ENCODE data around the gene CYTH4.
"Not testable (repeated sequence)": the region's sequence is repeated elsewhere in the genome, so short reads cannot be mapped to it uniquely, and the experiment has no call there.

The CYTH4 gene

GRCh38 chr22:37244114-37244921, 38.0 kb upstream of the CYTH4 start, which contains the start of gene RAC2:
Gene RAC2 (minus strand): TSS chr22:37244269. CDS start chr22:37244148, 121 bp downstream.
- peak within 1 kb of the TSS; percentile 99 for H3K4me3 ChIP-seq (ENCODE audit: low read depth, low read length)
- TF ChIP-seq, protein P1, sequence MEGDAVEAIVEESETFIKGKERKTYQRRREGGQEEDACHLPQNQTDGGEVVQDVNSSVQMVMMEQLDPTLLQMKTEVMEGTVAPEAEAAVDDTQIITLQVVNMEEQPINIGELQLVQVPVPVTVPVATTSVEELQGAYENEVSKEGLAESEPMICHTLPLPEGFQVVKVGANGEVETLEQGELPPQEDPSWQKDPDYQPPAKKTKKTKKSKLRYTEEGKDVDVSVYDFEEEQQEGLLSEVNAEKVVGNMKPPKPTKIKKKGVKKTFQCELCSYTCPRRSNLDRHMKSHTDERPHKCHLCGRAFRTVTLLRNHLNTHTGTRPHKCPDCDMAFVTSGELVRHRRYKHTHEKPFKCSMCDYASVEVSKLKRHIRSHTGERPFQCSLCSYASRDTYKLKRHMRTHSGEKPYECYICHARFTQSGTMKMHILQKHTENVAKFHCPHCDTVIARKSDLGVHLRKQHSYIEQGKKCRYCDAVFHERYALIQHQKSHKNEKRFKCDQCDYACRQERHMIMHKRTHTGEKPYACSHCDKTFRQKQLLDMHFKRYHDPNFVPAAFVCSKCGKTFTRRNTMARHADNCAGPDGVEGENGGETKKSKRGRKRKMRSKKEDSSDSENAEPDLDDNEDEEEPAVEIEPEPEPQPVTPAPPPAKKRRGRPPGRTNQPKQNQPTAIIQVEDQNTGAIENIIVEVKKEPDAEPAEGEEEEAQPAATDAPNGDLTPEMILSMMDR (IDR thresholded peaks at IDR 0.05; ENCODE audit: borderline replicate concordance, insufficient read depth, low read depth, low read length), result no peak

- TF ChIP-seq, protein P1 (IDR thresholded peaks at IDR 0.05; ENCODE audit: borderline replicate concordance, insufficient read depth, low read depth, low read length), result no peak
- H3K4me3 ChIP-seq (ENCODE audit: low read depth, low read length), result peak overlapping the region; percentile 46
Observed at GRCh38 chr22:37244922-37245722, 37.2 kb upstream of the CYTH4 start.

DNA sequence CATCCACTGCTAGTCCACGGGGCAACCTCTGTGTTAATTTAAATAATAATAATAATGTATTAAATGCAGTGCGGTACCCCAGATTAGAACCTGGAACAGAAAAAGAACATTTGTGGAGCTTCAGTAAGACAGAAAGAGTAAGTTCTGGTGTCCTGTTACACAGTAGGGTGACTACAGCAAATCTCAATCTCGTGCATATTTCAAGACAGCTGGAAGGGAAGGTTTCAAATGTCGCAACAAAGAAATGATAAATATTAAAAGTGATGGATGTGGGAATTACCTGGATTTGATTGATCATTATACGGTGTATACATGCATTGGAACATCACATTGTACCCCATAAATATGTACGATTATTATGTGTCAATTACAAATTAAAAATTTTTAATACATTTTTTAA, 36.6 kb upstream of the CYTH4 start:
- no peak overlapping the region for H3K4me3 ChIP-seq (ENCODE audit: low read depth, low read length)
- TF ChIP-seq, protein P1 (IDR thresholded peaks at IDR 0.05; ENCODE audit: borderline replicate concordance, insufficient read depth, low read depth, low read length), result no peak

GRCh38 chr22:37248251-37248650, 34.1 kb upstream of the CYTH4 start:
- no peak overlapping the region for H3K4me3 ChIP-seq (ENCODE audit: low read depth, low read length)
- TF ChIP-seq, protein P1 (IDR thresholded peaks at IDR 0.05; ENCODE audit: borderline replicate concordance, insufficient read depth, low read depth, low read length), result no peak

DNA sequence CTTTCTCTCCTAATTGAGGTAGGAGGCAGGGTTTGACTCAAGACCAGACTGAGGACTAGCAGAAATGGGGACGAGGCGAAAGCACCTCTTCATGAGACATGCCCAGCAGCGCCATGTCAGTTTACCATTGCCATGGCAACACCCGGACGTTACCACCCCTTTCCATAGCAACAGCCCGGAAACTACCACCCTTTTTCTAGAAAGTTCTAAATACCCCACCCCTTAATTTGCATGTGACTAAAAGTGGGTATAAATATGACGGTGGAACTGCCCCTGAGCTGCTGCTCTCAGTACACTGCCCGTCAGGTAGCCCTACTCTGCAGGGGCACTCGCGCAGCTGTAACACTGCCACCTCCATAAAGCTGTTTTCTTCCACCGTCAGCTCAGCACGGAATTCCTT, 32.3 kb upstream of the CYTH4 start:
- H3K4me3 ChIP-seq (ENCODE audit: low read depth, low read length), result no peak overlapping the region

GRCh38 chr22:37251836-37252235, 30.5 kb upstream of the CYTH4 start:
- H3K4me3 ChIP-seq (ENCODE audit: low read depth, low read length), result not testable (repeated sequence)

More for the DNA sequence above, 32.3 kb upstream of the CYTH4 start:
- TF ChIP-seq, protein P1 (IDR thresholded peaks at IDR 0.05; ENCODE audit: borderline replicate concordance, insufficient read depth, low read depth, low read length), result no peak

DNA sequence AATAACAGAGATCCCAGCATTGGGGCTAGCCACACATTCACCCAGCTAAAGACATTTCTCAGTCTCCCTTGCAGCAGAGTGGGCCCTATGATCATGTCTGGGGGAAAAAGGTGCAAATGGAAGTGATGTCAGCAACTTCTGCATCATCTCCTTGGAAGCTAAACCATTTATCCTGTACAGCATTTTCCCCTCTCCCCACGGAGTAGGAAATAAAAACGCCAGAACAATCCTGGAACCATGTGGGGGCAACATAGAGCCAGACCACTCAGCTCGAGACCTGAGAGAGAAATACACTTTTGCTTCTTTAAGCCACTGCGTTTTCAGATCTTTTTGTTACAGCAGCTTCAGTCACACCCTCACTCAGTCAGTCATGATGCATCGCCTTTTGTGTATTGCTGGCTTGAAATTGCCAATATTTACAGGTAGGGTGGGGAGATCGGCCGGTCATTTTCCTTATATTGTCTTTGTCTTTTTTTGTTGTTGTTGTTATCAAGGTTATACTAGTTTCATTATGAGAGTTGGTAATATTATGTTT, 29.1 kb upstream of the CYTH4 start:
- H3K4me3 ChIP-seq (ENCODE audit: low read depth, low read length), result no peak overlapping the region
- TF ChIP-seq, protein P1 (IDR thresholded peaks at IDR 0.05; ENCODE audit: borderline replicate concordance, insufficient read depth, low read depth, low read length), result no peak

Measured in GM12875 (cell line).